Measurements from ENCODE around the gene EHMT1. TPM values are rescaled to one million over a fixed set of nuclear protein-coding genes. Genes with fewer than 3 reads are reported as not detected.

EHMT1 gene
- total and polyA plus RNA-seq, 2 of the 8 experiments (the other 6 are each of a cell fraction or from before 2014, with no cell fraction given), result 95.7 to 163 TPM

DNA sequence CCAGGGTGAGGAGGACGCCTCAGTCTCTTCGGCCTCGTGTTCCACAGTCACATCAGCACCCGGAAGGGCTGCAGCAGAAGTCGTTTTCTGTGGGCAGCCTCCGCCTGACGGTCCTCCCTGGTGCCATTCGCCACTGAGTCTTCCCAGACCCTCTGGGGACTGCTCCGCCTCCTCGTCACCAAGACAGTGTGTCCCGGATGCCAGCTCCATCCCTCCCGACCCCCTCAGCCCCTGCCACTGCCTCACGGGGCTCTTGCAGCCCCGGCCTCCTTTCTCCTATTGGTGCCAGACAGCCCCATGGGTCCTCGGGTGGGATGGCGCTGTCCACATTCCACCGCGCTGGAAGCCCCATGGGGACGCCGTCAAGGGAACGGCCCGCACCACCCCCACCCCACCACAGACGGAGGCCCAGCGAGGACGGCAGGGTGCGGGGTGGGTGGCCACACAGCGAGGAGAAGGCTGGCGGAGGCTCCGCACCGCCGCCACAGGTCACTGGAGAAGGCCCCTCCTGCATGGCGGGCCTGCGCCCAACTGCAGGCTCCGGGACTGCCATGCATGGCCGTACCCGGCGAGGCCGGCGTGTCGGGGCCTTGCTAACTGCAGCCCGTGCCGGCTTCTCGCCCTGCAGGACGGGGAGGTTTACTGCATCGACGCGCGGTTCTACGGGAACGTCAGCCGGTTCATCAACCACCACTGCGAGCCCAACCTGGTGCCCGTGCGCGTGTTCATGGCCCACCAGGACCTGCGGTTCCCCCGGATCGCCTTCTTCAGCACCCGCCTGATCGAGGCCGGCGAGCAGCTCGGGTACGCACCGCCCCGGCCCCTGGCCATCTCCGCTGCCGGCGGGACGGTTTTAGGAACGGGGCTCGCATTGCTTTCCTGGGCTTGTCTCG lies 215.2 kb downstream of the EHMT1 start:
- Histone ChIP-seq H3K14ac (ENCODE audit: insufficient read length) (no peak overlapping the region), H2AK5ac (ENCODE audit: low read depth, low read length) (no peak overlapping the region), H3K4ac (replicated peaks; ENCODE audit: insufficient read length, low read depth, low read length) (no peak overlapping the region), H3K23ac (ENCODE audit: insufficient read length) (no peak overlapping the region), H3K36me3 (ENCODE audit: control insufficient read depth in 2 of 4, insufficient read depth in 4 of 4, low read length in 3 of 4) (peaks cover 5 to 25% (median 8%) of the 10 kb centered on the region in 4 experiments; a peak in 7 of 8 replicates), H2AFZ (ENCODE audit: low read length) (no peak overlapping the region), H3K4me1 (replicated peaks in 1 of 4; ENCODE audit: control insufficient read depth in 3 of 4, insufficient read depth in 4 of 4, low read length in 3 of 4) (no peaks in the 10 kb centered on the region; a peak in 1 of 7 replicates), H3K9me3 (ENCODE audit: insufficient read depth in 2 of 2, low read depth in 1 of 2, low read length in 1 of 2) (no peaks in the 10 kb centered on the region), H4K5ac (ENCODE audit: insufficient read length, low read depth, low read length) (no peak overlapping the region), H2BK120ac (replicated peaks; ENCODE audit: low read depth, low read length) (no peak overlapping the region), H2BK5ac (ENCODE audit: low read depth, low read length) (no peak overlapping the region), H2BK15ac (ENCODE audit: low read length) (no peak overlapping the region), H4K20me1 (replicated peaks in 1 of 2; ENCODE audit: control insufficient read depth in 1 of 2, insufficient read depth in 2 of 2, low read length in 2 of 2) (peaks cover 1 to 2% of the 10 kb centered on the region in 2 experiments), H3K27me3 (replicated peaks in 1 of 4; ENCODE audit: control insufficient read depth in 3 of 4, extremely low read depth in 1 of 4, insufficient read depth in 3 of 4, low read length in 3 of 4) (no peaks in the 10 kb centered on the region), H3K4me3 (ENCODE audit: extremely low read depth in 1 of 4, insufficient read depth in 2 of 4, low read depth in 3 of 4, low read length in 4 of 4) (no peak overlapping the region), H2BK12ac (ENCODE audit: low read depth, low read length) (no peak overlapping the region), H3K9ac (replicated peaks in 1 of 4; ENCODE audit: extremely low read depth in 1 of 4, low read depth in 3 of 4, low read length in 3 of 4) (no peak overlapping the region), H2BK20ac (ENCODE audit: low read length) (no peak overlapping the region), H3K23me2 (ENCODE audit: low read depth, low read length) (no peaks in the 10 kb centered on the region), H4K91ac (replicated peaks; ENCODE audit: insufficient read length, low read length) (no peak overlapping the region), H3K56ac (replicated peaks; ENCODE audit: insufficient read length, low read depth, low read length) (no peak overlapping the region), H3K4me2 (ENCODE audit: insufficient read depth in 1 of 2, low read depth in 2 of 2, low read length in 2 of 2) (no peak overlapping the region), H3K79me1 (ENCODE audit: low read depth, low read length) (no peaks in the 10 kb centered on the region; the same call in 1 of the 2 replicates), H4K8ac (ENCODE audit: extremely low read depth, insufficient read depth, low read length) (peak overlapping the region; percentile 86; the same call in 1 of the 2 replicates), H3K27ac (ENCODE audit: low read depth, low read length) (no peak overlapping the region), H3K79me2 (ENCODE audit: control insufficient read depth in 1 of 2, insufficient read depth in 2 of 2, low read length in 2 of 2) (peaks cover 0 to 5% of the 10 kb centered on the region in 2 experiments; a peak in 1 of 4 replicates), H3K18ac (ENCODE audit: extremely low read depth, low read length) (no peak overlapping the region)
- DNase-seq (ENCODE audit: low read depth in 1 of 2, low spot score in 2 of 2), result no peak
- CTCF ChIA-PET (ENCODE audit: partially characterized antibody), result interaction anchor here (0.6 to 0.7 kb wide), 2 partner anchors 47 to 143 kb away, joined by 3 read pairs; no protein-coding TSS in a partner anchor
- POLR2A ChIA-PET (ENCODE audit: partially characterized antibody), result no interaction called here
- no peak for FAIRE-seq
- 96% methylated on average over 53 of the region's 73 CpGs; no CpG with 5 or more reads in 1 of the 2 experiments for WGBS, 2 experiments (ENCODE audit: extremely low coverage in 1 of 2, insufficient coverage in 1 of 2, insufficient read length in 1 of 2, insufficient replicate concordance in 2 of 2, low coverage in 1 of 2, low lambda C conversion rate in 2 of 2, missing lambda C conversion rate in 1 of 2)
- TF ChIP-seq JUN (IDR thresholded peaks at IDR 0.05; ENCODE audit: low read depth, low read length) (no peak), SIRT6 (IDR thresholded peaks at IDR 0.05; ENCODE audit: low read length) (no peak), TAF7 (optimal IDR thresholded peaks at IDR 0.05; ENCODE audit: borderline replicate concordance, low read depth, low read length) (no peak), RXRA (IDR thresholded peaks at IDR 0.05; ENCODE audit: insufficient read depth, low read depth, low read length) (no peak), PHF8 (conservative IDR thresholded peaks at IDR 0.05; ENCODE audit: low read depth, low read length) (no peak), ATF2 (IDR thresholded peaks at IDR 0.05; ENCODE audit: low read length) (no peak), CREB1 (IDR thresholded peaks at IDR 0.05) (no peak), RFX5 (IDR thresholded peaks at IDR 0.05; ENCODE audit: borderline replicate concordance, low read depth, low read length) (no peak), POLR2AphosphoS5 (IDR thresholded peaks at IDR 0.05; ENCODE audit: low read depth, low read length) (no peak), FOSL1 (IDR thresholded peaks at IDR 0.05; ENCODE audit: insufficient read depth, low read depth, low read length) (no peak)

All from H1 (cell line).